Fibroblast of skin of abdomen (primary cell): Measurements from ENCODE around the gene TECRL. TPM values are rescaled to one million over a fixed set of nuclear protein-coding genes. Genes with fewer than 3 reads are reported as not detected.

Experiments
- DNase-seq: peaks from one replicate; pipeline ENCODE4 v3.0.0-alpha.2; 2013
- polyA plus RNA-seq, 2 experiments: library from polyadenylated mRNA; unstranded; fragments of 120-200 nt; gene quantifications; one replicate each; pipeline ENCODE4 v1.2.1, GENCODE V29; 2013; ENCODE audit not compliant: insufficient read length in 2 of 2

TECRL gene
- 0.22 TPM for polyA plus RNA-seq (2013, experiment 1 of 2; ENCODE audit: insufficient read length)
- polyA plus RNA-seq (2013, experiment 2 of 2; ENCODE audit: insufficient read length), result 0.07 TPM

GRCh38 chr4:64409300-64409699, at the start of gene TECRL:
TECRL (minus strand) TSS chr4:64409450; CDS start chr4:64409351, 99 bp downstream.
- DNase-seq, result no peak

- no peak for DNase-seq
These were observed 23.4 kb upstream of the TECRL start for GRCh38 chr4:64432674-64433073.

GRCh38 chr4:64430933-64431332, 21.7 kb upstream of the TECRL start:
- DNase-seq, result no peak

GRCh38 chr4:64417974-64418373, 8.7 kb upstream of the TECRL start:
- DNase-seq, result no peak

GRCh38 chr4:64407000-64407399, 2.2 kb downstream of the TECRL start:
- DNase-seq, result no peak

- DNase-seq, result no peak
These were observed 3.5 kb downstream of the TECRL start for GRCh38 chr4:64405761-64406160.

GRCh38 chr4:64402684-64403083, 6.6 kb downstream of the TECRL start:
- DNase-seq, result no peak

GRCh38 chr4:64399313-64400109, 9.7 kb downstream of the TECRL start:
- no peak for DNase-seq

- no peak for DNase-seq
These were observed 14.8 kb downstream of the TECRL start for GRCh38 chr4:64394469-64394868.

- no peak for DNase-seq
These were observed 21.0 kb downstream of the TECRL start for GRCh38 chr4:64388252-64388651.

GRCh38 chr4:64385220-64385619, 24.0 kb downstream of the TECRL start:
- no peak for DNase-seq

- DNase-seq, result no peak
These were observed 24.7 kb downstream of the TECRL start for GRCh38 chr4:64384237-64385203.

GRCh38 chr4:64368741-64369140, 40.5 kb downstream of the TECRL start:
- no peak for DNase-seq

GRCh38 chr4:64361399-64361740, 47.9 kb downstream of the TECRL start:
- DNase-seq, result no peak

- DNase-seq, result no peak
These were observed 48.4 kb downstream of the TECRL start for GRCh38 chr4:64360664-64361398.

- no peak for DNase-seq
These were observed 49.8 kb downstream of the TECRL start for GRCh38 chr4:64359489-64359888.

- no peak for DNase-seq
These were observed 55.3 kb downstream of the TECRL start for GRCh38 chr4:64353904-64354303.

GRCh38 chr4:64341711-64342110, 67.5 kb downstream of the TECRL start:
- no peak for DNase-seq

- DNase-seq, result no peak
These were observed 68.8 kb downstream of the TECRL start for GRCh38 chr4:64340218-64341110.

- DNase-seq, result no peak
These were observed 74.3 kb downstream of the TECRL start for GRCh38 chr4:64334964-64335363.

- no peak for DNase-seq
These were observed 79.1 kb downstream of the TECRL start for GRCh38 chr4:64330143-64330542.

GRCh38 chr4:64327237-64327636, 82.0 kb downstream of the TECRL start:
- DNase-seq, result no peak
